GM21717 (cell line): ENCODE data around the gene FAM20B.

Source experiments
- ATAC-seq: cut with Tn5 transposase; IDR thresholded peaks from one replicate; pipeline ENCODE4 v1.9.1; 2021; ENCODE audit warnings: mild to moderate bottlenecking, moderate library complexity; ENCODE audit not compliant: unreplicated experiment

Gene FAM20B

GRCh38 chr1:179047636-179047997, 21.9 kb downstream of the FAM20B start:
- no peak for ATAC-seq

DNA sequence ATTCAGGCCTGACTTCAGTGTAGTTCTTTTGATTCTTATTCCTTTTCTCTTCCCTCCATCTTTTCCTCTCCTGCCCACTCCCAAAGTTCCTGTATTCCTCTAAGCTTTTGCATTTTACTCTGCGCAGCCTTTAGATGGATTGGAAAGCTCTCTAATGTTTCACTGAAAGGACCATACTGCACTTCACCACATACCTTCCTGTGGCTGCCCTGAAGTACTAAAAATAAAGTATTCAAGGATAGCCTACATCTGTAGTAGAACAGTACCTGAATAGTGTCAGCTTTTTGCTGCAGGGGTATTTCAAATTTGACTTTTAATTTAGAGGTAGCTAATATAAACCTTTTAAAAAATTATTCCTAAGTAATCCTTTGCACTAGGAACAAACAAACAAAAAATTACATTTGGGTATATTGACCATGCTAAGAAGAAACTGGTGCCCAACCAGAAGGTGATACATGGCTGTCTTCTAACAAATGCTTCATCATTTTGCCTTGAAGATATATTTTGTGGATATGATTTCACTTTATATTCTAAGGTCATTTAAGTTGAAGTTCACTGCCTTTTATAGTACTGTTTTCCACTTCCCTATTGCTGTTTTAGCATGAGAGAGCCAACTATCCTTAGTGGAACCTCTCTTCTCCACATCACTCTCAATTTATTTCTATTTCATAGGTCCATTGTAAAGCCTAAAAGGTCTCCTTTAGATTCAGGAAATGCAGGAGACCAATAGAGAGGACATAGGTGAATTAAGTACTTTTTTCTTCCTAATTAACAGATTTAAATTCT, 22.8 kb downstream of the FAM20B start:
- ATAC-seq = no peak

DNA sequence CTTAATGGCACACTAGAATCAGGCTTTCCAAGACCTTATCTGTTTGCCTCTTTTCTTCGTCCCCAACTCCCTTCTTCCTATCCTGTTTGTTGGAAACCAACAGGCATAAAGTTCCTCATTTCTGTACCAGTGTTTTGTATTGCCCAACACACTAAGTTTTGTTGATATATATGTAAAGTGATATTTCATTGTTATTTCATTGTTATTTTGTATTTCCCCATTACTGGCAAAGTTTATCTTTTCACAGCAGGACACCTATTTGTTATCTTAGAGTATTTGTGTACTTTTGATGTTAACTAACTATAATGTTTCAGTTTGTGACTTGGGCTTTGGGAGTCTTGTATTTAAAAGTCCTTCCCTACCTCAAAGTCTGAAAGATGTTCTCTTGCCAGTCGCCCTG, 27.1 kb downstream of the FAM20B start:
- no peak for ATAC-seq

- no peak for ATAC-seq
Measured at GRCh38 chr1:179053486-179053885, 27.8 kb downstream of the FAM20B start.

- ATAC-seq = no peak
Measured at GRCh38 chr1:179055937-179056336, 30.2 kb downstream of the FAM20B start.

DNA sequence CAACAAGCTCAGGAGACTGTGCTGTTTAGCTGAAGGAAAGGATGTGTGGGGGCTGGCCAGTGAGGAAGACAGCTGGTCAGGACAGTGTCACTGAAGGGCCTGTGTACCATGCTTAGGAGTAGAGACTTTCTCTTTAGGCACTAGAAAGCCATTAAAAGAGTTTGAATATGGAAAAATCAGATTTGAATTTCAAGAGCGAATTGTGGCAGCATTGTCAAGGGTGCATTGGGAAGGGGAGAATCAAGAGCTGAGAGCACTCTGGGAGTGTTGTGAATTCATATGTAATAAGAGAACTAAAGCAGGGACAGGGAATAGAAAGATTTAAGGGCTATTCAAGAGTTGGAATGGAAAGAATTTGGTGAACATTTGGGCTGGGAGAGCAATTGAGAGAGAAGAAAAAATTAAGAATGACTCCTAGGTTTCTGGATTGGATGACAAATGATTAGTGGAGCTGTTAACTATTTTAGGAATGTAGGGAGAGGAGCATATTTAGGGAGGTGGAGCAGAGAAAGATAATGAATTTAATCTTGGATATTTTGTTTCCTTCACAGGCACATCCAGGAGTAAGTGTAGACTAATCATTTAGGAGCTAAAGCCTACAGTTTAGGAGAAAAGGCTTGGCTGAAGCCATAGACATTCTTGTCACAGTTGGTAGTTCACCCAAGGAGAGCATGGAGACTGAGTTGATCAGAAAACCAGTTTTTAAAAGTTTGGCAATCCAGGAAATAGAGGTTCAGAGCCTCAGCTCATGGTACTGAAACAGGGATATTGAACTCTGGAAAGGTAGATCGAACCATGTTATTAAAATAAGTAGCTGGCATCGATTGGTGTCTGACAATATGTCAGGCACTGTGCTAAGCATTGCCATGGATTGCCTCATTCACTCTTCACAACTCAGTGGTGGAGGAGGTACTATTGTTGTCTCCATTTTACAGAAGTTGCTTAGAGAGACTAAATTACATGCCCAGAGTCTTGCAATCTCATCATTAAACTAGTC, 33.1 kb downstream of the FAM20B start:
- ATAC-seq = no peak

GRCh38 chr1:179061360-179062282, 35.9 kb downstream of the FAM20B start:
- ATAC-seq = no peak

DNA sequence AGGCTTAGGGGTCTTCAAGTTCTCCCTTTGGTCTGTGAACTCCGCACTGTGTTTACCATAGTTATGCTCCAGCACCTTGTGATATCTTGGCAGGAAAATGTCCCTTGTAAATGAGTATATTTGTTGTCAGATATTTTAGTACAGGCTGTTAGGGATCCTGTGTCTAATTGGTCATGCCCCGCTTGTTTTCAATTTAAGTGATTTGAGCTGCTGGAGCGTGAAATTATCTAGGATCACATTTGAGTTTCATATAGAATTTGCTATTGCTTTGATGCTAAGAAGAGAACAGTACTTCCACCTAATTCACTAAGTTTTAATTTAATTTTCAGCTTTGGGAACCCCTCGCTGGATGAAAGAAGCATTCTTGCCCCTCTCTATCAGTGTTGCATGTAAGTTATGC, 40.8 kb downstream of the FAM20B start:
- no peak for ATAC-seq

DNA sequence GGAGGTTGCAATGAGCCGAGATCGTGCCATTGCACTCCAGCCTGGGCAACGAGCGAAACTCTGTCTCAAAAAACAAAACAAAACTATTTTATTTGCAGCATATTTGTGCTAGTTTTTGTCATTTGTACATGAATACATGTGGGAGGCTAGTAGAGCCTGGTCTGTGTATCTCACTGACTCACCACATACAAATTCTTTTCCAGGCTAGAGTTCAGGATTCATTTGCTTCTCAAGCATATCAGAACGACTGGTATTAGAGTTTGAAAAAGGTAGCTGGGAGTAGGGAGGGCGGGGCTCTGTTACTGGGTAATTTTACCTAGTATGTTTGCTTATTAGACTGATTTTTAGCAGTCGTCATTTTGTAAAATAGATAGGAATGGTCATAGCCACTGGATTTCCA, 51.7 kb downstream of the FAM20B start:
- no peak for ATAC-seq

- no peak for ATAC-seq
Measured at GRCh38 chr1:179079113-179079761, 53.5 kb downstream of the FAM20B start.

DNA sequence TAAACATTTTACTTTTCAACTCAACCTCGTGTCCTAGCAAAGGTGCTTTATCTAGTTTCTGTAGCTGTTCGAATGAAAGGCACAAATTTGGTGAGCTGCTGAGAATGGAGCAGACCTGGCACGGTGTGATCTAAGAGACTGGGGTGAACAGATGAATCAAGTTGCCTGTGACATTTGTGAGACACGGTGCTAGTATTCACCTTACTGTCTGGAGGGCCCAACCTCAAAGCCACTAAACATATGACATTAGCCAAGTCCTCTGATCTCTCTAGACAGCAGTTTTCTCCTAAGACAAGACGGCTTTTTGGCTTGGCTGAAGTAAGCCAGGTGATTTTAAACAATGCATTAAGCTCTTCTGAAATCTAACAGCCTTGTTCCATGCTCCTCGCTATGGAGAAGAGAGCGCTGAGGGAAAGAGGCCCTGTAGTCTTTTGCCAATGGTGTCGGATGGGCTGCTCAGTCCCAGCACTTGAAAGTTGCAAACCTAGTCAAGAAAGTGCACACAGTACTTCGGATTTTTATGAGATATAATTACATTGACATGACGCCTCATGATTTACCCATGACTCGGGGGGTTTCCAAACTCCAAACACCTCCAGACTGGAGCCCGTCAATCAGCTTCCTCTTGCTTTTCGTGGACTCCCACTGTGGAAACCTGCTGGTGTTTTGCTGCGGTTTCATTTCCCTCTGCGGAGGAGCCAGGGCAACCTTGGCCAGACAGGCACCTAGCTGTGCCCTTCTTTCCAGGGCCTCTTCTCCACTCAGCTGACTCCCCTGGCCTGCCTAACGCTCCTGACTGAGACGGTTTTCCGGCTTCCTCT, 55.4 kb downstream of the FAM20B start:
- no peak for ATAC-seq

DNA sequence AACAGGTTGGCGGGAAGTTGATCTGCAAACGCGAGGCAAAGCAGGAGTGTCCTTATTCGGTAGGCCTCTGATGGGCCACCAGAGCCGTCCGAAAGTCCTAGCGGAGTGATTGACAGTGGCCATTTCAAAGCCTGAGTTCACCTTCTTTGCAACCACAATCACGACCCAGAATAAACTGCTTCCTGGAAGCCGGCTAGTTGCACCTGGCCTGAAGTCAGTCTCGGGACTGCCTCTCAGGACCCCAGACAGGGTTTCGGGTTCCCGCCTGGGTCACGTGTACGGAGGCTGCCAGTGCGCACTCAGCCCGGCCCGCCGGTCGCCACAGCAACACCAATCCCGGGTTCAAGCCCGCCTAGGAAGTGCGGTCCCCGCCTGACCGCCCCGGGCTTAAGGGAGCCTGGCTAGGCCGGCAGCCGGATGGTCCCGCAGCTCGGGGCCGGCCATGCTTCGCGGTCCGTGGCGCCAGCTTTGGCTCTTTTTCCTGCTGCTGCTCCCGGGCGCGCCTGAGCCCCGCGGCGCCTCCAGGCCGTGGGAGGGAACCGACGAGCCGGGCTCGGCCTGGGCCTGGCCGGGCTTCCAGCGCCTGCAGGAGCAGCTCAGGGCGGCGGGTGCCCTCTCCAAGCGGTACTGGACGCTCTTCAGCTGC, 56.1 kb downstream of the FAM20B start, which contains the start of gene TOR3A:
Gene TOR3A, plus strand, starts transcription at position 384 of the 646 bp plus-strand sequence. Its CDS starts 59 bp downstream, at position 443.
- ATAC-seq = peak; percentile 87

- peak; percentile 16 for ATAC-seq
Measured at GRCh38 chr1:179082333-179082998, 56.8 kb downstream of the FAM20B start.

- no peak for ATAC-seq
Measured at GRCh38 chr1:179082999-179083335, 57.3 kb downstream of the FAM20B start.

DNA sequence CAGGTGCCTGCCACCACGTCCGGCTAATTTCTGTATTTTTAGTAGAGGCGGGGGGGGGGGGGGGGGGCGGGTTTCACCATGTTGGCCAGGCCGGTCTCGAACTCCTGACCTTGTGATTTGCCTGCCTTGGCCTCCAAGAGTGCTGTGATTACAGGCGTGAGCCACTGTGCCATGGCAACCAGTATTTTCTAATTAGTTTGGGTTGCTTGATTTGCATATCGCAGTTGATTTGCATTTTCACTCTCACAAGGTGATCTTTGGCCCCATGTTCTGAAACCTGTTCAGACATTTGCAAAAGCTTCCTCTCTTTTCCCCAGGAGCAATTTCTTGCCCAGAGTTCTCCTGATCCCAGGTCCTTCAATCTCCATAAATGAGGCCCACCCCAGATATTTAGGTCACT, 57.8 kb downstream of the FAM20B start:
- ATAC-seq = no peak

- no peak for ATAC-seq
Measured at GRCh38 chr1:179087665-179088064, 62.0 kb downstream of the FAM20B start.

- no peak for ATAC-seq
Measured at GRCh38 chr1:179089827-179090482, 64.3 kb downstream of the FAM20B start.

DNA sequence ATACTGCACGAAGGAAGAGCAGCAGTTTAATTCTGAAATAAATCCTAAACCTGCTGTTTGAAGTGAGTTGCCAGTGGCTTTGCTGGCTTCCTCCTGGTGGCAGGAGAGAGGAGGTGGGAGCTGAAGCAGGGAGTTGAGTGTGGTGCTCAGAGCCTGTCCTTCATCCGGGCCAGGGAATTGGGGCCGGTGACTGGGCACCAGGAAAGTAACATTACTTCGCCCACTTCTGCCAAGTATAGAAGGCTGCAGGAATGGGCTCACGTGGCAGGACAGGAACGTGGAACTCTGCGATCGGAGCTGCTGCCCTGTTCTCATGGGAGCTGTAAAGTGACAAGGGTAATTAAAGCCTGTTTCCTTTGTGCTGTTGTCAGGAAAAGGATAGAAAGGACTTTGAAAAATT, 64.8 kb downstream of the FAM20B start:
- no peak for ATAC-seq
